KMS-11 (cell line): Measurements from ENCODE around the gene NINJ2.

Experiments
- H2AFZ ChIP-seq: fragments of 200-600 bp; sonication (generic); 2 replicates; pipeline ENCODE4 v1.6.1; 2016; ENCODE audit warnings: antibody characterized with exemption, mixed run types, low read depth
- H3K27ac ChIP-seq: fragments of 200-600 bp; sonication (generic); 2 replicates; pipeline ENCODE4 v1.6.1; 2016; ENCODE audit warnings: mild to moderate bottlenecking, mixed run types
- H3K27me3 ChIP-seq: fragments of 200-600 bp; sonication (generic); 2 replicates; pipeline ENCODE4 v1.6.1; 2017; ENCODE audit warnings: mild to moderate bottlenecking, low read depth, mixed run types, moderate library complexity; ENCODE audit not compliant: insufficient read depth
- H3K36me3 ChIP-seq: fragments of 200-600 bp; sonication (generic); 2 replicates; pipeline ENCODE4 v1.6.1; 2017; ENCODE audit warnings: mild to moderate bottlenecking, mixed run types; ENCODE audit not compliant: insufficient read depth
- H3K4me1 ChIP-seq: fragments of 200-600 bp; sonication (generic); 2 replicates; pipeline ENCODE4 v1.6.1; 2016; ENCODE audit warnings: mild to moderate bottlenecking, low read depth, mixed run types; ENCODE audit not compliant: poor library complexity, severe bottlenecking
- H3K4me2 ChIP-seq: fragments of 200-600 bp; sonication (generic); 2 replicates; pipeline ENCODE4 v1.7.0; 2016; ENCODE audit warnings: mild to moderate bottlenecking, mixed run types
- H3K4me3 ChIP-seq: fragments of 200-600 bp; sonication (generic); IDR thresholded peaks from 2 replicates; pipeline ENCODE4 v1.6.1; 2017; ENCODE audit warnings: low read depth, low read length, mixed read lengths; ENCODE audit not compliant: insufficient read depth
- H3K79me2 ChIP-seq: fragments of 200-600 bp; sonication (generic); 2 replicates; pipeline ENCODE4 v1.6.1; 2016; ENCODE audit warnings: low read depth, mixed run types; ENCODE audit not compliant: insufficient read depth
- H3K9ac ChIP-seq: fragments of 200-600 bp; sonication (generic); 2 replicates; pipeline ENCODE4 v1.6.1; 2016; ENCODE audit warnings: mild to moderate bottlenecking, mixed run types
- H4K20me1 ChIP-seq: fragments of 200-600 bp; sonication (generic); 2 replicates; pipeline ENCODE4 v1.6.1; 2016; ENCODE audit warnings: mild to moderate bottlenecking, mixed run types; ENCODE audit not compliant: insufficient read depth
- CTCF ChIP-seq: fragments of 200-600 bp; sonication (generic); conservative IDR thresholded peaks from 2 replicates; pipeline ENCODE4 v1.6.1; 2017; ENCODE audit warnings: low read depth, mild to moderate bottlenecking, antibody characterized with exemption, low read length, moderate library complexity, mixed read lengths

NINJ2 gene

GRCh38 chr12:571795-572531 is 91.3 kb downstream of the NINJ2 start:
- TF ChIP-seq CTCF: no peak
- no peak overlapping the region for H3K4me3 ChIP-seq
- H3K36me3 ChIP-seq: no peaks in the 10 kb centered on the region
- H3K27me3 ChIP-seq: no peaks in the 10 kb centered on the region
- no peaks in the 10 kb centered on the region for H3K79me2 ChIP-seq
- no peak overlapping the region for H3K27ac ChIP-seq
- peaks cover 13% of the 10 kb centered on the region for H3K4me1 ChIP-seq
- H3K4me2 ChIP-seq: no peak overlapping the region
- no peak overlapping the region for H2AFZ ChIP-seq
- H3K9ac ChIP-seq: no peak overlapping the region
- H4K20me1 ChIP-seq: no peaks in the 10 kb centered on the region

- Histone ChIP-seq H3K27ac (no peak overlapping the region), H4K20me1 (no peaks in the 10 kb centered on the region), H3K36me3 (no peaks in the 10 kb centered on the region), H3K4me1 (peaks cover 6% of the 10 kb centered on the region), H3K4me3 (no peak overlapping the region), H3K9ac (no peak overlapping the region), H3K4me2 (no peak overlapping the region), H2AFZ (no peak overlapping the region), H3K27me3 (no peaks in the 10 kb centered on the region), H3K79me2 (no peaks in the 10 kb centered on the region)
- no peak for TF ChIP-seq CTCF
Observed at GRCh38 chr12:570921-571794, 92.1 kb downstream of the NINJ2 start.

- no peaks in the 10 kb centered on the region for H3K79me2 ChIP-seq
- H3K4me1 ChIP-seq: no peaks in the 10 kb centered on the region
- no peaks in the 10 kb centered on the region for H3K36me3 ChIP-seq
- H3K4me2 ChIP-seq: peak overlapping the region; percentile 94
- no peak overlapping the region for H3K9ac ChIP-seq
- no peak overlapping the region for H3K4me3 ChIP-seq
- TF ChIP-seq CTCF: no peak
- H3K27me3 ChIP-seq: no peaks in the 10 kb centered on the region
- H4K20me1 ChIP-seq: no peaks in the 10 kb centered on the region
- H2AFZ ChIP-seq: peak overlapping the region; percentile 99; the same call in 1 of the 2 replicates
- H3K27ac ChIP-seq: no peak overlapping the region
Observed at GRCh38 chr12:570435-570920, 92.8 kb downstream of the NINJ2 start.

GRCh38 chr12:569803-570434 is 93.3 kb downstream of the NINJ2 start:
- peak overlapping the region; percentile 99 for H2AFZ ChIP-seq
- no peaks in the 10 kb centered on the region for H3K79me2 ChIP-seq
- peak overlapping the region; percentile 94 for H3K4me2 ChIP-seq
- peak; percentile 92 for TF ChIP-seq CTCF
- no peak overlapping the region for H3K27ac ChIP-seq
- H3K36me3 ChIP-seq: no peaks in the 10 kb centered on the region
- no peaks in the 10 kb centered on the region for H3K27me3 ChIP-seq
- no peaks in the 10 kb centered on the region for H4K20me1 ChIP-seq
- no peak overlapping the region for H3K4me3 ChIP-seq
- H3K4me1 ChIP-seq: no peaks in the 10 kb centered on the region
- peak overlapping the region; percentile 37; the same call in 1 of the 2 replicates for H3K9ac ChIP-seq
